GM12878 (cell line): ENCODE measurements around the gene FGF2. TPM values are rescaled to one million over a fixed set of nuclear protein-coding genes. Genes with fewer than 3 reads are reported as not detected.

ENCODE experiments used
- ATAC-seq: fragments of 200-7000 bp; cut with Tn5 transposase; 3 replicates; pipeline ENCODE4 v1.9.1; 2020; ENCODE audit warnings: mild to moderate bottlenecking, moderate library complexity
- Bru-seq: library from RNA; stranded (reverse); fragments of 400-500 nt; gene quantifications from one replicate; lab custom pipeline; 2021; lab: Mats Ljungman, UMichigan
- BruChase-seq, 2 experiments: library from RNA; stranded (reverse); fragments of 400-500 nt; gene quantifications; one replicate each; lab custom pipeline; 2021; lab: Mats Ljungman, UMichigan
- BruUV-seq: library from RNA; stranded (reverse); fragments of 400-500 nt; replicated peaks from 2 replicates; lab custom pipeline; 2021; lab: Mats Ljungman, UMichigan
- CTCF ChIA-PET: fragments of 300-600 bp; sonication (Branson Sonifier 250); formaldehyde crosslinking; extraction: SDS; loops from one replicate; lab custom pipeline; 2021; ENCODE audit warnings: inconsistent platforms; lab: Yijun Ruan, JAX
- POLR2A ChIA-PET: fragments of 350-600 bp; formaldehyde crosslinking; extraction: SDS; loops from one replicate; lab custom pipeline; 2021; ENCODE audit warnings: inconsistent platforms; lab: Charles Lee
- RAD21 ChIA-PET: fragments of 300-600 bp; sonication (Branson Sonifier 250); formaldehyde crosslinking; loops from one replicate; lab custom pipeline; 2023; ENCODE audit warnings: antibody characterized with exemption; ENCODE audit not compliant: unreplicated experiment; lab: Charles Lee
- SMC1A ChIA-PET: fragments of 300-600 bp; sonication (Branson Sonifier 250); formaldehyde crosslinking; loops from one replicate; lab custom pipeline; 2023; ENCODE audit not compliant: unreplicated experiment, uncharacterized antibody; lab: Charles Lee
- DNase-seq: peaks from one replicate; pipeline ENCODE4 v3.0.0-alpha.2; 2011; ENCODE audit warnings: low read depth, low spot score
- FAIRE-seq: peaks from 3 replicates; lab custom pipeline; 2011; peaks lifted over from hg19 to GRCh38; lab: Jason Lieb, UNC
- H2AFZ ChIP-seq: 2 replicates; pipeline ENCODE4 v1.6.0; 2011; ENCODE audit warnings: low read depth, low read length, control low read depth; ENCODE audit not compliant: control insufficient read depth
- H3K27ac ChIP-seq: 2 replicates; pipeline ENCODE4 v1.5.1; 2011; ENCODE audit warnings: control low read depth; ENCODE audit not compliant: control insufficient read depth, insufficient read depth
- H3K27me3 ChIP-seq, 2 experiments: replicated peaks in 1 of 2; 2 replicates each; pipeline versions ENCODE4 v1.6.0 to v1.6.1; 2011; ENCODE audit warnings: low read length in 1 of 2; ENCODE audit not compliant: control insufficient read depth in 2 of 2, insufficient read depth in 2 of 2
- H3K36me3 ChIP-seq, 2 experiments: 2 replicates each; pipeline ENCODE4 v1.5.1; 2011; ENCODE audit warnings: low read length in 1 of 2; ENCODE audit not compliant: control insufficient read depth in 2 of 2, insufficient read depth in 2 of 2
- H3K4me1 ChIP-seq: 2 replicates; pipeline ENCODE4 v1.6.1; 2011; ENCODE audit warnings: mild to moderate bottlenecking, low read length, moderate library complexity, mixed read lengths; ENCODE audit not compliant: control insufficient read depth, insufficient read depth
- H3K4me2 ChIP-seq: 2 replicates; pipeline ENCODE4 v1.6.0; 2011; ENCODE audit warnings: control low read depth; ENCODE audit not compliant: control insufficient read depth, insufficient read depth
- H3K4me3 ChIP-seq: fragments of 200-600 bp; sonication (generic); 2 replicates; pipeline ENCODE4 v1.5.1; 2016
- H3K79me2 ChIP-seq: 2 replicates; pipeline ENCODE4 v1.6.0; 2011; ENCODE audit warnings: low read length; ENCODE audit not compliant: control insufficient read depth, insufficient read depth
- H3K9ac ChIP-seq: 2 replicates; pipeline ENCODE4 v1.8.0; 2011; ENCODE audit warnings: low read length, control low read depth, mixed read lengths; ENCODE audit not compliant: control insufficient read depth, insufficient read depth
- H3K9me3 ChIP-seq: replicated peaks from 3 replicates; pipeline ENCODE4 v1.5.1; 2011; ENCODE audit warnings: mild to moderate bottlenecking, low read length; ENCODE audit not compliant: control insufficient read depth, insufficient read depth
- H4K20me1 ChIP-seq: 2 replicates; pipeline ENCODE4 v1.6.0; 2011; ENCODE audit not compliant: control insufficient read depth, insufficient read depth
- IRF4 ChIP-seq: IDR thresholded peaks from 2 replicates; pipeline ENCODE4 v1.6.1; 2011; ENCODE audit warnings: low read depth, low read length
- RAD51 ChIP-seq: fragments of 450-650 bp; IDR thresholded peaks from 2 replicates; pipeline ENCODE4 v1.6.1; 2016; ENCODE audit warnings: moderate library complexity, mild to moderate bottlenecking, inconsistent platforms
- TCF12 ChIP-seq: IDR thresholded peaks from 2 replicates; pipeline ENCODE4 v1.6.1; 2011; ENCODE audit warnings: low read depth, mild to moderate bottlenecking, low read length
- WGBS: methylation state at CpG from one replicate; pipeline ENCODE4 v1.1.6; 2016; ENCODE audit warnings: low lambda C conversion rate; ENCODE audit not compliant: insufficient replicate concordance, insufficient coverage; ENCODE audit errors: missing lambda C conversion rate; 5-methylcytosine and 5-hydroxymethylcytosine counted together
- in situ Hi-C: fragments of 300-500 bp; cut with MboI; formaldehyde crosslinking; loops from 9 replicates; pipeline ENCODE4 v1.14.3; 2018; ENCODE audit warnings: mixed read lengths
- intact Hi-C: fragments of 100-400 bp; cut with micrococcal nuclease; formaldehyde crosslinking; loops from one replicate; pipeline ENCODE4 v1.14.2; 2022; ENCODE audit not compliant: unreplicated experiment
- long read RNA-seq, 2 experiments: library from polyadenylated mRNA; unstranded; transcript quantifications; one replicate each; pipeline ENCODE4 v2.0.0, GENCODE V29; 2019 to 2020
- polyA minus RNA-seq, 3 experiments: library from RNA; depleted of rRNA, polyadenylated mRNA; stranded (reverse); fragments of >200 nt; gene quantifications; 2 replicates each; pipeline ENCODE4 v1.2.3, GENCODE V29; 2011
- polyA plus RNA-seq, 11 experiments: library from polyadenylated mRNA; depleted of rRNA in 4 of 11; unstranded in 6 of 11; stranded (reverse) in 5 of 11; fragments of >200 nt; fragmentation: Nextera tagmentation in 4 of 11; fragmentation: Illumina TruSeq in 1 of 11; extraction: Ambion mirVana in 4 of 11; extraction: Trizol in 1 of 11; gene quantifications; 1 replicate in 1 of 11; 2 replicates in 10 of 11; pipeline versions ENCODE4 v1.2.1 to v1.2.3, GENCODE V29; 2011 to 2016; ENCODE audit warnings: inconsistent platforms in 2 of 11, missing spikeins in 2 of 11, low read depth in 1 of 11
- total RNA-seq, 4 experiments: library from RNA; depleted of rRNA in 3 of 4; stranded (reverse); fragments of >200 nt in 3 of 4; fragmentation: Illumina TruSeq in 1 of 4; extraction: Trizol in 1 of 4; gene quantifications; 2 replicates each; pipeline versions ENCODE4 v1.2.1 to v1.2.3, GENCODE V29; 2013 to 2021

The FGF2 gene
- total RNA-seq (2013; cell fraction: nucleolus; rRNA removed) = not detected in 2 replicates
- total RNA-seq (2014; rRNA removed) (0.51 and 0.76 TPM in 2 replicates), total RNA-seq (2014; rRNA removed; fragmentation: Illumina TruSeq; extraction: Trizol) (0.69 and 0.72 TPM in 2 replicates), total RNA-seq (2021) (1.5 and 1.7 TPM in 2 replicates), polyA plus RNA-seq (2011; rRNA removed) (0.14 and 0.16 TPM in 2 replicates), polyA plus RNA-seq (2014; fragmentation: Illumina TruSeq; extraction: Trizol) (0.63 and 0.68 TPM in 2 replicates), polyA plus RNA-seq (2014; fragmentation: Nextera tagmentation; extraction: Ambion mirVana) (under 1 TPM; 0.13 to 0.22 TPM), polyA plus RNA-seq (2014; rRNA removed) (0.28 and 0.91 TPM in 2 replicates), polyA plus RNA-seq (2016; fragmentation: Nextera tagmentation; extraction: Ambion mirVana) (under 1 TPM; 0.20 to 0.21 TPM), polyA minus RNA-seq (2011; rRNA and poly(A)+ RNA removed) (0.05 and 0.51 TPM in 2 replicates), Bru-seq, nascent RNA (percentile 28 among the genes with signal in this experiment), BruChase-seq, experiment 1, labeled RNA remaining after a 6-hour chase (percentile 17 among the genes with signal in this experiment), BruChase-seq, experiment 2, labeled RNA remaining after a 2-hour chase (percentile 22 among the genes with signal in this experiment)
- 0.54 TPM for polyA plus RNA-seq (2011; ENCODE audit: low read depth)
- 0.04 and 0.05 TPM in 2 replicates for polyA plus RNA-seq (2011; cell fraction: cytosol; rRNA removed)
- polyA plus RNA-seq (2011; cell fraction: nucleus; rRNA removed) = 0.03 and 0.10 TPM in 2 replicates
- polyA plus RNA-seq (2012) = 0.65 and 0.92 TPM in 2 replicates
- 0.21 TPM in 1 of 2 replicates, not detected in the other for polyA minus RNA-seq (2011; cell fraction: cytosol; rRNA and poly(A)+ RNA removed)
- under 0.01 and 0.10 TPM in 2 replicates for polyA minus RNA-seq (2011; cell fraction: nucleus; rRNA and poly(A)+ RNA removed)
- long read RNA-seq, experiment 1 = 0 reads
- long read RNA-seq, experiment 2 = 0 reads

GRCh38 chr4:122826553-122827257 lies at the start of gene FGF2:
Gene FGF2, plus strand, starts transcription at chr4:122826831. Its CDS starts 344 bp downstream, at chr4:122827175.
- no peaks in the 10 kb centered on the region; a peak in 1 of 4 replicates for H3K27me3 ChIP-seq
- H3K36me3 ChIP-seq = no peaks in the 10 kb centered on the region
- intact Hi-C loops = loop anchor here (5.0 to 10.0 kb wide), 3 partner anchors 64 to 192 kb away; partner anchors contain the start of gene NUDT6
- DNase-seq = no peak
- WGBS = 1% methylated on average over 15 of the region's 97 CpGs
- peak within 1 kb of the TSS; percentile 67 for H3K4me3 ChIP-seq
- H3K79me2 ChIP-seq = no peaks in the 10 kb centered on the region
- peak within 1 kb of the TSS; percentile 47 for H3K27ac ChIP-seq
- peaks cover 3% of the 10 kb centered on the region; the same call in 1 of the 2 replicates for H3K4me1 ChIP-seq
- BruUV-seq = no TSS peak
- ChIA-PET POLR2A (no interaction called here), CTCF (interaction anchor here (0.8 kb wide), 1 partner anchor 97 kb away, joined by 3 read pairs; no protein-coding TSS in a partner anchor), SMC1A (no interaction called here), RAD21 (no interaction called here)
- TF ChIP-seq RAD51 (no peak), TCF12 (0 out of 2 replicates have a peak, but pooled peaks have one; percentile 32), IRF4 (no peak)
- H3K9me3 ChIP-seq = no peaks in the 10 kb centered on the region
- peak within 1 kb of the TSS; percentile 45 for H2AFZ ChIP-seq
- no peaks in the 10 kb centered on the region for H4K20me1 ChIP-seq
- peak; percentile 21 for ATAC-seq
- in situ Hi-C loops = no loop called here
- no peak for FAIRE-seq
- peak within 1 kb of the TSS; percentile 86 for H3K4me2 ChIP-seq
- H3K9ac ChIP-seq = peak within 1 kb of the TSS; percentile 43
